ENCODE measurements around the gene OGG1.

OGG1 gene

DNA sequence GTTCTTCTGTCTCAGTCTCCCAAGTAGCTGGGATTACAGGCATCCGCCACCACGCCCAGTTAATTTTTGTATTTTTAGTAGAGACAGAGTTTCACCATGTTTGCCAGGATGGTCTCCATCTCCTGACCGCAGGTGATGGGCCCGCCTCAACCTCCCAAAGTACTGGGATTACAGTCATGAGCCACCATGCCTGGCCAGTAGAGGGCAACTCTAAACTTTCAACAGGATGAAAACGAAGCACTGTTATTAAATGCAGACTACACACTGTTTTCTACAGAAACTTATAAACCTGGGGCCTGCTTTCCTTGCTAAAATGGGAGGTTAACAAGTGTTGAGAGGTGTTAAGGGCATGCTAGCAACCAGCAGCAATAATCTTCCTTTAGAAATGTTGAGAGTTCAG is 50.8 kb downstream of the OGG1 start:
- in situ Hi-C loops (cut with MboI; ENCODE audit: low pct_unique_long_range_greater_than_20kb, low sequenced_read_pairs), result no loop called here
- DNase-seq, result no peak

DNA sequence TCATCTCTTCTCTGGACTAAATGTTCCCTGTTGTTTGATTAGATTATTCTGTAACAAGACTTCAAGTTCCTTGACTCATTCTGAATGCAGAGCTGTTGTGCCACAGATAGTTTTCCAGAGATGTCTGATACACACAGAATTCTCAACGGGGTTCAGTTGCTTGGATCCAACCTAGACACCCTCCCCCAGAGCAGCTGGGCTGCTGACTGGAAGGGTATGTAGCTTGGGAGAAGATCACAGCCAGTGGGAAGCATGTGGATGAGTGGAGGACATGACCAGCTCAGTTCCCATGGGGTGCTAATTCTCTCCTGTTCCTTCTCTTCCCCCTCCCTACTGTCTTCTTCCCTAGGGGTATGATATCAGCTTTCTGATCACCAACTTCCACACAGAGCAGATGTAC is 53.7 kb downstream of the OGG1 start:
- in situ Hi-C loops (cut with MboI; ENCODE audit: low pct_unique_long_range_greater_than_20kb, low sequenced_read_pairs), result no loop called here

DNA sequence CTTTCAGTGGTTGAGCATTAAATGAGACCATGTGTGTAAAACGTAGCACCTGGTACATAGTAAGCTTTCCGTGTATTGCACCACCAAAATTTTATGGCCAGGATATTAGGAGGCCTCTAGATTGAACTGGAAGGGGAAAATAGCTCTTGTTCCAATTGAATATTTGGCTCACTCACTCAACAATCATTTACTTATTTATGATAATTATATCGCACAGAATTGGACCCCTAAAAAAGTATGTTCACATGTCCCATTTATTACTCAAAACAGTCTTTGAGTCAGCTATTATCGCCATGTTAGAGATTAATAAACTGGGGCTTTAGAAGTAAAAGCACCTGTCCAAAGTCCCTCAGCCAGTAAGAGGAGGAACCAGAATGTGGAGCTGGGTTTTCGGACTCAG is 55.2 kb downstream of the OGG1 start:
- in situ Hi-C loops (cut with MboI; ENCODE audit: low pct_unique_long_range_greater_than_20kb, low sequenced_read_pairs), result no loop called here
- DNase-seq, result no peak

More for the DNA sequence above, 53.7 kb downstream of the OGG1 start:
- DNase-seq, result no peak

DNA sequence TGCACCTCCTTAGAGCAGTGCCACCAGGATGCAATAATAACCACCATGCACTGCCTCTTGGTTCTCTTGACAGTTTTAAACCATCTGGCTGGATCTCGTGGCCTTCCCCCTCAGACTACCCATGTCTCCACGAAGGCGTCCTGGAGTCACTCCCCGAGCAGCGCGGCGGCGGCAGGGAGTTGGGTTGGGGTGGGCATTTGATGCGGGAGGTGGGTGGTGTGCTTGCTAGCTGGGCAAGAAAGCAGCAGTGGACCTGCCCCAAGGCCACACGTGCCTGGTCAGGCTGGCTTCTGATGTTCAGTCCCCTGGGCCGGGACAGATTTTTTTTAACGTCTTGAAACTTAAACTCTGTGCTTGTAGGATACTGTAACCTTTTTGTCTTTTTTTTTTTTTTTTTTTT is 56.4 kb downstream of the OGG1 start:
- in situ Hi-C loops (cut with MboI; ENCODE audit: low pct_unique_long_range_greater_than_20kb, low sequenced_read_pairs), result no loop called here
- DNase-seq, result no peak
